ENCODE measurements around the gene DCLRE1C.
A peak's percentile ranks its signal among the peaks of the same experiment; 100 is the strongest.
"Not testable (repeated sequence)": the region's sequence is repeated elsewhere in the genome, so short reads cannot be mapped to it uniquely, and the experiment has no call there.

The DCLRE1C gene

DNA sequence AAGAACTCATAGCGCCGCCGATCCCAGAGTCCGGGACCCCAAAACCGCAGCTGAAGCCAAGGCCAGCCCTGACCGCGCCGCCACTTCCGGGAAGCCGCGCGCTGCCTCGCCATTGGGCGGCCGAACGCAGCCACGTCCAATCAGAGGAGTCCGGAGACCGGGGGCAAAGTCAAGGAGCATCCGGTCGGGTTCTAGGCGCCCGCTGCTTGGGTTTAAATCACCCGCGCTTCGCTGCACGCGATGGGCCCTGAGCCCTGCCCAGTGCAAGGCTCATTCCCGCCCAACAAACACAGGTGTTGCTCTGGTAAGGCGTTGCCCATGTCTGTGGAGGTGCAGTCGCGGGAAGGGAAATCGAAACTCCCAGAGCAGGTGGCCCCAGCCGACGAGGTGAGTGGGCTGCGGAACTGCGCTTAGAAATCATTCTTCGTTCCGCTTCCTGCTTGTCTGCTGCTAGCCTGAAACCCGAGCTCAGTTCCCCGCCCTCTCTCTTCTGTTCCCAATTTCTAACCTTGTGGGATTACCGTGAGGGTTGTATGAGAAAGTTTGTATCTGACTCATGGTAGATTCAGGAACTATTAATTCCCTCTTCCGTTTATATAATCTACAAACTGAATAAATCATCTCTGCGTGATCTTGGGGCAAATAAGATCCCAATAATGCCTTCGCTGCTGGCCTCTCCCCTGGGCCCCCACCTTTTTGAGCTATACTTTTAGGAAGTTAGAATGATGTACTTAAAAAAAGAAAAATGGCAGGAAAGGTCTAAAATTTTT is at the start of gene DCLRE1C:
Gene DCLRE1C, minus strand, starts transcription at position 96 of the 770 bp plus-strand sequence. Its CDS starts 86 bp downstream, at position 10.
- DNase-seq: peak; percentile 90

DNA sequence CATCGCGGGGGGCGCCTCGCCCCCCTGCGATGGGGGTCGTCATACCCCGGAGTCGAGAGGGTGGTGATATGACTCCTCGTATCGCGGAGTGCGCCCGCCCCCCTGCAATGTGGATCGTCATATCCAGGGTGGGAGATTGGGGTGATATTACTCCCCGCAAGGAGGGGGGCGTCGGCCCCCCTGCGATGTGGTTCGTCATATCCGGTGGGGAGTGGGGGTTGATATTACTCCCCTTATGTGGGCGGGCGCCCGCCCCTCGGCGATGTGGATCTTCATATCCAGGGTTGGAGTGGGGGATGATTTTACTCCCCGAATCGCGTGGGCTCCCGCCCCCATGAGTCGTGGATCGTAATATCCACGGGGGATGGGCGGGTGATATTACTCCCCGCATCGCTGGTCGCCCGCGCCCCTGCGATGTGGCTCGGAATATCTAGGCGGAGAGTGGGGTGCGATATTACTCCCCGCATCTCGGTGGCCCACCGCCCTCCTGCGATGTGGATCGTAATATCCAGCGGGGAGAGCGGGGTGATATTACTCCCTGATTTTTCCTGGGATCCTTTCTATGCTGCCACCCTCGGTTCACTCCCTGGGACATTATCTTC is 42.2 kb upstream of the DCLRE1C start:
- DNase-seq: no peak

DNA sequence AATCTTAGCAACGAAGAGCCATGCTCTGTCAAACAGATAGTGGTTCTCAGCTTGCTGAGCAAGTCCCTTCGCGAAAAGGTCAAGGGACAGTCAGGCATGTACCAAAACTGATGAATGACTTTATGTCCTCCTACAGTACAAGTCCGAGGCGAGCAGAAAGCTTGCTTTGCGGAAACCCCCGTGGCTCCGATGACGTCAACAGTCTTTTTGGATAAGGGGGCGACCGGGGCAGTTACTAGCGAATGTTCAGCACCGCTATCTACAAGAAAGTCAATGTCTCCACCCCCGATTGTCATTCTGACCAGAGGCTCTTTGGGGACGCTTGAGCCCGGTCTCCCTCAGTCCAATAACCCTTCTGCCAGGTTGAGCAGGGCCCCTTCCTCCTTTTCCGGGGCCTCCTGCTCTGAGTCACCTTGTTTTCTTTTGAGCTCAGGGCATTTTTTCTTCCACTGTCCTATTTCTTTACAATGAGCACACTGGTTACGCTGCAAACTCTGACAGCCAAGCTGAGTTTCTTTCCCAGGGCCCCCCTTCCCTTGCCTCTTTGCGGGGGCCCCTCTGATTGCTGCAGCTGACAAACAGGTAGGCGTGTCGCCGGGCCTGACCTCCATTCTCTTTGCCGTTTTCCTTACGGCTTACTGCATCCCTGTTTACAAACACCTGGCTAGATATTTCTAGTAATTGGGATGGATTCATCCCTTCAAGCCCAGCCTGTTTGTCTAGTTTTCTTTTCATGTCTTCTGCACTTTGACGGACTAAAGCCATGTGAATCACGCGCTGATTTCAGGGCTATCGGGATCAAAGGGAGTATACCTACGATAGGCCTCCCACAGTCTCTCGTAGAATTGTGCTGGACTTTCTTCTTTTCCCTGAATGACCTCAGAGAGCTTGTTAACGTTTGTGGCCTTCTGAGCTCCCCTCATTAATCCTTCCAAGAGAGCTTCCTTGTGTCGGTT is 39.9 kb upstream of the DCLRE1C start:
- not testable (repeated sequence) for DNase-seq

DNA sequence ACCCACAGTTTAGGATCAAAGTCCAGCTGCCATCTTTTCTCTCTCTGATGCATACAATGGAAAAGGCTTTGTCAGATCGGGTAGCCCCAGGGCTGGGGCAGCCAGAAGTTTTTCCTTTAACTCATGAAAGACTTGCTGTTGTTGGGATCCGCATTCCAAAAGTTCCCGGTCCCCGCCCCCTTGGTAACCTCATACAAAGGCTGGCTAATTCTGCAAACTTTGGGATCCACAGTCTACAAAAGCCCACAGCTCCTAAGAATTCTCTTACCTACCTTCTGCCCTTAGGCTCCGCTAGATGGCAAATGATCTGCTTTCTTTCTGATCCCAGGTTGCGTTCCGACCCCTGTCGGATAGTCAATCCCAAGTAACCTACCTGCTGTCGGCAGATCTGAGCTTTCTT is 38.4 kb upstream of the DCLRE1C start:
- DNase-seq: not testable (repeated sequence)

DNA sequence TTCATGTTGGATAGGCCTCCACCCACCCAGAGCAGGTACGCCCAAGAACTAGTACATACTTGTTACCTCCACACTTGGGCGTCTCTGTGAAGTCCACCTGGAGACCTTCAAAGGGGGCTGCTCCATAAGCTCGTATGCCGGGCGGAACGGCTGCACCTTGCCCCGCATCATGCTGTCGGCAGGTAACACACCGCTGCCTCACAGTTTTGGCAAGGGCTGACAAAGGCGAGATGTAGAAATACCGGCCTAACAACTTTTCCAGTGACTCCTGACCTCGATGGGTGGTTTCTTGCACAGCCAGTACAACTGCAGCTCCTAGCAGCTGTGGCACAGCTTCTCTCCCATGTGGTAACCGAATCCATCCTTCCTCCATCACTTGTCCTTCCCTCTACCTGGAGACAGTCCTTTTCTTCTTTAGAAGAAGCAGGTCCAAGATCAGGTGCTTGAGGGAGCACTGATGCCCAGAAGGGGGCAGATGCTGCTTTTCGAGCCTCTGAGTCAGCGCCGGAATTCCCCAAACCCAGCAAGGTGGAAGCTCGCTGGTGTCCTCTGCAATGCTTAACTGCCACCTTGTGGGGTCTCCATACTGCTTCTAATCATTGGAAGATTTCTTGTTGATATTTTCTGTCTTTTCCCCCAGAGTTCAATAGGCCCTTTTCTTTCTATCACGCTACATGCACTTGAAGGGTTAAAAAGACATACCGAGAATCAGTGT is 37.3 kb upstream of the DCLRE1C start:
- peak; percentile 55 to 62 for DNase-seq

DNA sequence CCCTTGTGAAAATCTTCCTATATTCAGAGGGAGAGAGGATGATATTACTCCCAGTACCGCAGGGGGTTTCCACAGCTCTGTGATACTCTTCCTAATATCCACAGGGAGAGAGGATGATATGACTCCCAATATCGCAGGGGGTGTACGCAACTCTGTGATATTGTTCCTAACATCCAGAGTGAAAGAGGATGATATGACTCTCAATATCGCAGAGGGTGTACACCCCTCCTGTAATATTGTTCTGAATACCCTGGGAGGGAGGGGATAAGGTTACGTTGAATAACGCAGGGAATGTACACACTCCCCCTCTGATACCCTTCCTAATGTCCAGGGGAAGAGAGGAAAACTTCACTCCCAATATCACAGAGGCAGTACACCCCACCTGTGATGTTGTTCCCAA is 35.7 kb upstream of the DCLRE1C start:
- DNase-seq: not testable (repeated sequence)

DNA sequence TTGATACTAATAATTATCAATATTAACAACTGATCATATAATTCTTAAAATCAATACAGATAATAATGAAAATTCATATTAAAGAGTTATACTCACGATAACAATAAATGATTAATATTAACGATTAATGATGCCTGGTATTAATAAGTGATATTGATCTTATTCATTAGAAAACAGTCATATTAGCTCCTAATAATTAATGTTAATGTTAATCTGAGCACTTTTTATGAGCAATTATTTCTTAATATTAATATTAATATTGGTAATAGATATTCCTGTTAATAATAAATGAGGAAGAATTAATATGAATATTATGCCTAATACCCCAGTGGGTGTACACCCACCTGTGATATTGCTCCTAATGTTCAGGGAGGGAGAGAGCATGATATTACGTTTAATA is 28.8 kb upstream of the DCLRE1C start:
- no peak for DNase-seq

DNA sequence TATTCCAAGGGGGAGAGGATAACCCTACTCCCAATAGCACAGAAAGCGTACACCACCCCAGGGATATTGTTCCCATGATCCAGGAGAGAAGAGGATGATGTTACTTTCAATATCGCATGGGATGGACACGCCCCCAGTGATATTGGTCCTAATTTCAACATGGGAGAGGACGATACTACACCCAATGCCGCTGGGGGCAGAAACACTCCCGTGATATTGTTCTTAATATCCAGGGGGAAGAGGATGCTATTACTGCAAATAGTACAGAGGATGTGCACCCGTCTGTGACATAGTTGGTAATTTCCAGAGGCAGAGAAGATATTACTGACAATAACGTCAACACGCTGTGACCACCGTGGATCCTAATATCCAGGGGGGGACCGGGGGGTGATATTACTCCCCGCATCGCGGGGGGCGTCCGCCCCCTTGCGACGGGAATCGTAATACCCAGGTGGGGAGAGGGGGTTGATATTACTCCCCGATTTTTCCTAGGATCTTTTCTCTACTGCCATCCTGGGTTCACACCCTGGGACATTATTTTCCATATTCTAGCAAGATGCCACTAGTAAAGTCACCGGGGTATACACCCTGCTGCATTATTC is 21.9 kb upstream of the DCLRE1C start:
- DNase-seq: no peak

DNA sequence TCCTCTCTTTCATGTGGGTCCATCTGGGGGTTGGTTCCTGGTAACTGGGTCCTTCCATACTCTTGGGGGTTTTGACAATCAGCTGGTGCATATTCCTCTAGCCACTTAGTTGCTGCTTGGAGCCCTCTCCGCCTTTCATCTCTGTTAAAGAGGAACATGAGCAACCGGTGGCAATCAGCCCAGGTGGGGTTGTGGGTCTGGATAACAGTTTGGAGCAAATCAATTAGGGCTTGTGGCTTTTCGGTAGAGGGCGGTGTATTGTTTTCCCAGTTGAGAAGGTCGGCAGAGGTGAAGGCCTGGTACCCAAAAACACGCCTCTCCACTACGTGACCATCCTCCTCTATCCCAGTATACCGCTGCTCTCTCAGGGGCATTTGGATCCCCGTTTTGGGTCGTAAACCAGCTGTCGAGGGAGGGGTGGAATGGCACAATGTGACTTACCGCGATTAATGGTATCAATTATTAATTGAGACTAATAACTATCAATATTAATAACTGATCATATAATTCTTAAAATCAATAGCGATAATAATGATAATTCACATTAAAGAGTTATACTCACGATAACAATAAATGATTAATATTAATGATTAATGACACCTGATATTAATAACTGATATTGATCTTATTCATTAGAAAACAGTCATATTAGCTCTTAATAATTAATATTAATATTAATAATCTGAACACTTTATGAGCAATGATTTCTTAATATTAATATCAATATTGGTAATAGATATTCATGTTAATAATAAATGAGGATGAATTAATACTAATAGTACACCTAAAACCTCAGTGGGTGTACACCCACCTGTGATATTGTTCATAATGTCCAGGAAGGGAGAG is 20.5 kb upstream of the DCLRE1C start:
- not testable (repeated sequence) for DNase-seq

DNA sequence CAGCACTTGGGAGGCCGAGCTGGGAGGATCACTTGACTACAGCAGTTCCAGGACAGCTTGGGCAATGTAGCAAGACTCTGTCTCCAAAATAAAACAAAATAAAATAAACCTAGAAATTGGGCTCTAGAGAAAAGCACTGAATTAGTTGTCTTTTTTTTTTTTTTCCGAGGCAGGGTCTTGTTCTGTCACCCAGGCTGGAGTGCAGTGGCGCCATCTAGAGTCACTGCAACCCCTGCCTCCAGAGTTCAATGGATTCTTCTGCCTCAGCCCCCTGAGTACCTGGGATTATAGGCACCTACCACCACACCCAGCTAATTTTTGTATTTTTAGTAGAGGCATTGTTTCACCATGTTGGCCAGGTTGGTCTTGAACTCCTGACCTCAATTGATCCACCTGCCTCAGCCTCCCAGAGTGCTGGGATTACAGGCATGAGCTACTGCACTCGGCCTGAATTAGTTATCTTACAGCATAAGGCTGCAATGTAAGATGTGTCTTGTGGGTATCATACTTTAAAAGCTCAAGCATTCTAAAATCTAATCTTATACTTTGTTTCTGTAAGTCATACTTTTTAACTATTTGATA is 18.1 kb upstream of the DCLRE1C start:
- DNase-seq: peak; percentile 55 to 58

DNA sequence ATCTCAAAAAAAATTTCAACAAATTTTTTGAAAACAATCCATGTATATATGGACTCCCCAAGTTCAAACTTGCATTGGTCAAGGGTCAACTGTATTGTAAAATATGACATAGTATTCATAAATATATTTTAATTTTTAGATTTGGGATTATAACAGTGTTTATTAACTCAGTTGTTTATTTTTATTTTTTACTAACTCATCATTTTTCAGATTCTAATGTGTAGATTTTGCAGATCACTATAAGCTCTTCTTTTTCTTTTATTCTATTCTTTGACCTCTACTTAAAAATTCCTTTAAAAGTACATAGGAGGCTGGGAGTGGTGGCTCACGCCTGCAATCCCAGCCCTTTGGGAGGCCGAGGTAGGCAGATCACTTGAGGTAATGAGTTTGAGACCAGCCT is 14.0 kb upstream of the DCLRE1C start:
- DNase-seq: no peak

DNA sequence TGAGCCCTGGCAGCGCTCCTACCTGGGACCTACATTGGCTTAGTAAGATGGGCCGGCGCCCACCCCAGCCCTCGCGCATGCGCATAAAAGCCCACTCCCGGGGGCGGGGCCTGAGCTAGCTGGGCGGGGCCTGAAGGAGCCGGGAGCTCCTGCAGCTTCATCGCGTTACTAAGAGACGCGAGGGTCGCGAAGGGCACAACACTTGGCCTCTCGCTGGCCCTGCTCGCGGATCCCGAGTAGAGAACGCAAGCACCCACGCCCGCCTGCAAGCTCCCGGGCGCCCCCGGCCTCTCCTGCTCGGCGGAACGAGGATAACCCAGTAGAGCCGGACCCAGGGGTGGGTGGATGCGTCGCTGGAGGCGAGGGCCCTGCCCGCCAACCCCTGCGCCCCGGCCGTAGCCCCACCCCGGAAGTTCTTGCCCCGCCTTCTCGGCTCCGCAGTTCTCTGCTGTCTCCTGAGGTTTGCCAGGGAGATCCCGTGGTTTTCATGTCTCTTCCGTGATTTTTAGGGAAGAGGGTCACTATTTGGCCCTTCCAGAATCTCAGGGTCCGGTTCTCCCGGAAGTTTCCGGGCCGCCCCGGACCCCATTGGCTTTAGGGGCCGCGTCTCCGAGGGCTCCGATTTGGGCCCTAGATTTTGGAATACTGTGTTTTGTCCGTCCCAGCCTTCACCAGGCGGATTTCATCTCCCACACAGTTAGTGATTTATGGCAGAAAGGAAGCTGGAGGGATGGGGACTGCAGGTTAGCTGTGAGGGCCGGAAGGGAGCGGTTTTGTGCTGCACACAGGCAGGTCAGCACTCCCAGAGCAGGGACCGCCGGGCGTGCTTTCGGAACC is 5.5 kb upstream of the DCLRE1C start, which contains the start of gene MEIG1:
Gene MEIG1, plus strand, starts transcription at position 168 of the 837 bp plus-strand sequence. CDS start 7,081 bp downstream, outside the sequence.
- DNase-seq: peak; percentile 90 to 92

DNA sequence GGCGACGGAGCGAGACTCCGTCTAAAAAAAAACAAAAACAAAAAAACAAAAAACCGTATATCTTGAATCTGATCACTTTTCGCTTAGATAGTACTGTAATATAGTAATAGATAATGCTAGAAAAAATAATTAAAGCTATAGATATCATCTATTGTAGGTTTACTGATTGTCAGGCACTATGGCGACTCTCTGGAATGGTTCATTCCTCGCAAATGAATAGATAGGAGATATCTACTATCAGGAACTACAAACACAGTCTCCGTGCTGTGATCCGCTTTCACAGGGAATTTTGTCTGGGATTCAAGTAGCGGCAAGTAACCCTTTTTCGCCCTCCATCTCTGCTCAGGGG is 5.0 kb upstream of the DCLRE1C start:
- DNase-seq: no peak

DNA sequence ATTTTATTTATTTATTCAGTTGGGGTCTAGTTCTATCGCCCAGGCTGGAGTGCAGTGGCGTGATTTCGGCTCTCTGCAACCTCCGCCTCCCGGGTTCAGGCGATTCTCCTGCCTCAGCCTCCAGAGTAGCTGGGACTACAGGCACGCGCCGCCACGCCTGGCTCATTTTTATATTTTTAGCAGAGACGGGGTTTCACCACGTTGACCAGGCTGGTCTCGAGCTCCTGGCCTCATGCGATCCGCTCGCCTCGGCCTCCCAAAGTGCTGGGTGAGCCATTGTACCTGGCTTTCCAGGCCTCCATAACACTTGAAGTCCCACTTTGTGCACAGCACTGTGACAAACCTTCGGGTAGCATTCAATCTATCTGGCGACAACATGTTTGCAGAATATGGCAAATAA is 1.0 kb upstream of the DCLRE1C start:
- DNase-seq: no peak

DNA sequence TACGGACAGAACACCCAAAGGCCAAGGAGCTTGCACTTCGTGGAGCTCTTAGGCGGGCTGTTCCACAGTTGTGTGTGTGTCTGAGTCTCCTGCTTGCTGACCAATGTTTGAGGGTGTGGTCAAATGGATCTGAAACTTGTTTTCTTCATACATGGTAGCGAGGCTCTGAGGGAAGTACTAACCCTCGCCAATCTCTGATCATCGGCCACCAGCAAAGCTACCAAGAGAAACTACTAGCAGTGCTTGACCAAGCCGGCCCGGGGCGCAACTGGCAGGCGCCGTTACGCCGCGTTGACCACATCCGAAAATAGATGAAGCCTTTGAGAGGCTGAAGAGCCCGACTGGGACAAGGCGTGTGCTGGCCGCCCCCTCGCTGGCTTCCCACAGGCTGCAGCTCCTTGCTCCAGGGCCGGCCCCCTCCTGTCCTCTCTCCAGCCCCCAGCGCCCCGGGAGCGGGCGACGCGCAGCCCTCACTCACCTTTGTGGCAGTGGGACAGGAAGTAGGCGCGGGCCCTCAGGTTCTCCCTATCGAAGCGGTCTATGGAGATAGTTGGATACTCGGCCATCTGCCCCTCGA is 384 bp downstream of the DCLRE1C start:
- peak in 1 of 2 donors; percentile 31 for DNase-seq

DNA sequence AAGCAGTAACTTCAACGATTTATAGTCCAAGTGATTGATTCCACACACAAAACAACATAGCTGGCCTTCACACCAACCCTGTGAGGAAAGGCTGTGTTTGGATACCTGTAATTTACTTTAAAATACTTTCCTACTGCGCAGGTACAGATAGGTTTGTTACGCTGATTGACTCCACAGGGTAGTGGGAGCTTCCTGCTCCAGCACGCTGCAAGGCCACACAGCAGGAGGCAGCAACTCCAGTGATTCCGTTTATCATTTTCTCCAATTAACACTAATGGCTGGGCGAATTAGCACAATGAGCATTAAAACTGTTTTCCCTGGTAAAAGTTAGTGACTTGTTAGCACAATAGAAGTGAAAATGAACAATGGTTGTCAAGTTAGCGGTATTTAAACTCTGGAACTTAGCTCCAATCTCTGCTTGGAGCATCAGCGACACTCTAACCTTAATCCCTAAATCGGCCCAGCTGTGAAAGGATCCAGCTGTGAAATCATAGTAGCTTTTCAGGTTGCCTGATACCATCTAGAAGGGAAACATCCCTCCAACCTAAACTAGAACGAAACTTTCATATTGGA is 959 bp downstream of the DCLRE1C start:
- no peak for DNase-seq

DNA sequence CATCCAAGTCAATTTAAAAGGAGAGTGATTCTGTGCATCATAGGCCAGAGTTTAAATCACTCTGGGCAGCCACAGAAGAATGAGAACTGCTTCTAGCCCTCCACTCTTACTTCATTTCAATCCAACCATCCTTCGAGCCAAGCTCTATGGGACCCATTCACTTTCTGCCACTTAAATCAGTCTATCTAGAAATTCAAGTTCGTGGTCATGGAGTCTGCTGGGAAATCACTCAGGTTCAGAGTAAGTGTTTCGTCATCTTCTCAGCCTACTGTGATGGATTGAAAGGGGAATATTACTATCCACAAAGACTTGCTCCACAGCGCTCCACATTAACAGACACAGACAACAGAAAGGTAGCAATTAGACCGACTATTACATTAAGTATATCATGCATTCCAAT is 4.6 kb downstream of the DCLRE1C start:
- no peak for DNase-seq

DNA sequence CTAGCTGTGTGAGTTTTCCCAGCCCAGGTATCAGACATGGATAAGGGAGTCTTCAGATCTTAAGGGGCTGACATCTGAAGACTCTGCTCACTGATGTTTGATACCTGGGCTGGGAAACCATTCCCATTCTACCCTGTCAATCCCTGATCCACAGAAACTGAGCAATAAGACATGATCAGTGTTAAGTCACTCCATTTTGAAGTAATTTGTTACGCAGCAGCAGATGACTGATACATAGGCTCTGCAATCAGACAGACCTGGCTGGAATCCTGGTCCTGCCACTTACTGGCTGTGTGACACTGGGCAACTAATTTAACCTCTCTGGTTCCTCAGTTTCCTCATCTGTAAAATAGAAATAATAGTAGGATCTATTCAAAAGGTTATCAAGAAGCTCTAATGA is 6.6 kb downstream of the DCLRE1C start:
- no peak for DNase-seq

DNA sequence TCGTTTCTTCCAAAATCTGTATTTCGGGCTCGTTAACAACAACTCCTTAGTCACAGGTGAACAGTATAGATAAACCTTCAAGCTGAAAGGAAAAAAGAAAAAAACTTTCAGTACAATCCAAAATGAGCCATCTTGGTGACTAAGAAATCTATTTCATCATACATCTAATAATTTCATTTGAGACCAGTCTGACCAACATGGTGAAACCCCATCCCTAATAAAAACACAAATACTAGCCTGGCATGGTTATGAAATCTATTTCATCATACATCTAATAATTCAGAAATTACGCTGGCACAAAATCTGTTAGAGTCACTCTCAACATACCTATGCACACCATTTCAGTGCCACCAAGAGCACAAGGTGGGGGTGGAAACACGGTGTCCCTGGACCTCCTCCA is 8.8 kb downstream of the DCLRE1C start:
- DNase-seq: no peak
